ENCODE results near the gene CEP250.

Gene CEP250

DNA sequence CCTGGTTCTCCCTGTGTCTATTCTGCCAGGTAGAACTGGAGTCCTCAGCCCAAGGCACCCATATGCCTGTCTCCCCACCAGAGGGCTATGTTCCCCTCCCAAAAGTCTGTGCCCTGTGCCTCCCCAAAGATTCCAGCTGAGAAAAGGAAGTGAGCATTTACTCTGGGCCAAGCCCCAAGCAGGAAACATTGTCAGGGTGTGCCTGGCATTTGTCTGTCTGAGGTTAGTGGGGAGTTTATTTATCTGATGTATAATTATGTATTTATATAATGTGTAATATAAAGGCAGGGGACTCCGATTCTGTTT, 23.0 kb upstream of the CEP250 start:
- H3K27ac ChIP-seq, result no peak overlapping the region
- TF ChIP-seq, protein P1, sequence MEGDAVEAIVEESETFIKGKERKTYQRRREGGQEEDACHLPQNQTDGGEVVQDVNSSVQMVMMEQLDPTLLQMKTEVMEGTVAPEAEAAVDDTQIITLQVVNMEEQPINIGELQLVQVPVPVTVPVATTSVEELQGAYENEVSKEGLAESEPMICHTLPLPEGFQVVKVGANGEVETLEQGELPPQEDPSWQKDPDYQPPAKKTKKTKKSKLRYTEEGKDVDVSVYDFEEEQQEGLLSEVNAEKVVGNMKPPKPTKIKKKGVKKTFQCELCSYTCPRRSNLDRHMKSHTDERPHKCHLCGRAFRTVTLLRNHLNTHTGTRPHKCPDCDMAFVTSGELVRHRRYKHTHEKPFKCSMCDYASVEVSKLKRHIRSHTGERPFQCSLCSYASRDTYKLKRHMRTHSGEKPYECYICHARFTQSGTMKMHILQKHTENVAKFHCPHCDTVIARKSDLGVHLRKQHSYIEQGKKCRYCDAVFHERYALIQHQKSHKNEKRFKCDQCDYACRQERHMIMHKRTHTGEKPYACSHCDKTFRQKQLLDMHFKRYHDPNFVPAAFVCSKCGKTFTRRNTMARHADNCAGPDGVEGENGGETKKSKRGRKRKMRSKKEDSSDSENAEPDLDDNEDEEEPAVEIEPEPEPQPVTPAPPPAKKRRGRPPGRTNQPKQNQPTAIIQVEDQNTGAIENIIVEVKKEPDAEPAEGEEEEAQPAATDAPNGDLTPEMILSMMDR (IDR thresholded peaks at IDR 0.05), result no peak

- H3K27ac ChIP-seq, result no peak overlapping the region
Observed at GRCh38 chr20:35433337-35433736, 22.1 kb upstream of the CEP250 start.

DNA sequence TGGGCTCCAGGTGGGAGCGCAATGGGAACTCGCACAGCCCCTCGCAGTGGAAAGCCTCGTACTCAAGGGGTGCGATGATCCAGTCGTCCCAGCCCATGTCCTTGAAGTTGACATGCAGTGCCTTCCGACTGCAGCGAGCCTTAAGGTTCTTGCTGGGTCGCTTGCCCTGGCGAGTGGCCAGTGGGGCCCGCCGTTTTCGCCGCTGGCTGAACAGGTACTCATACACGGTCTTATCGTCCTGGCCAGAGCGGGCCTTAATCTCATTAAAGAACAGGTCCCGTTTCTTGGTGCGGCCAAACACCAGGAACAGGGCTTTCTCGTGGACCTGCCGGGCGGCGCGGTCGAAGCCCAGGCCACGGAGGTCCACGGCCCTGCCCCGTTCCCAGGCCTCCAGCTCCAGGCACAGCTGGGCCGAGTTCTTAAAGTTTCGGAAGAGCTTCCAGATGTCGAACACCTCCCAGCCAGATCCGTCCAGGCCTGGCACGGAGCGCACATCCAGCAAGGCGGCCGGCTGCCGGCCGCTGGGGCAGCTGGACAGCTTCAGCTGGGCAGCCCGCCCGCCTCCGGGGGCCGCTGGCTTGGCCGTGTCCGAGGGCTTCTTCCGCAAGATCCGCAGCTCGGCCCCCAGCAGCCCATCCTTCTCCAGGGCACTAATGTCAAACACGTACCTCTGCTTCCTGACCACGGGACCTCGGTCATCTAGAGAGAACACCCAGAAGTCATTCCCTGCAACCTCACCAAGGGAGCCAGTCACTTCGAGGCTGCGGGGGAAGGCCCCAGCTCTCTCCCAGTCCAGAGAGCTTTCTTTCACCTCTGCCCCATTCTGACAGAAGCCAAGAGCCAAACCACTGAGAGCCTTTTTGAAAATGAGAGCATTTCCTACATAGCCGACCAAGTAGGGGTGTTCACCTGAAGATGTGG, 21.1 kb upstream of the CEP250 start:
- TF ChIP-seq, protein P1 (IDR thresholded peaks at IDR 0.05), result no peak
- TF ChIP-seq ZFX (IDR thresholded peaks at IDR 0.05; ENCODE audit: borderline replicate concordance), result no peak
- no peak overlapping the region for H3K27ac ChIP-seq

More at GRCh38 chr20:35433337-35433736, 22.1 kb upstream of the CEP250 start:
- TF ChIP-seq, protein P1 (IDR thresholded peaks at IDR 0.05), result no peak
- TF ChIP-seq ZFX (IDR thresholded peaks at IDR 0.05; ENCODE audit: borderline replicate concordance), result no peak

DNA sequence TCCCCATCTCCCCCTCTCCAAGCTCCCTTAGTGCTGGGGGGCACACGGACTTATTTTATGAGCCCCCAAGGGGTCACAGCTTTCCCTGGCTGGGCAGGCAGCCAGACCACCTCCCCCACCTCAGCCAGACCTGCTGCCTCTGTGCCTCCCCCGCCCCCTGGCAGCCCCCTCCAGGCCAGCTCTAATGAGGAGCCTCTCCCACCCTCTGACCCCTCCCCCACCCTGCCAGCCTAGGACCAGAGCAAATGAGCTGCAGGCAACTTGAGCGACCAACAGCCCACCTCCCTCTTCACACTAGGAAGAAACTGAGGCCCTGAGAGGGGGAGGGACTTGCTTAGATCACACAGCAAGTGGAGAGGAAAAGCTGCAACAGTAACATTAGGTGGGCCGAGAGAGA, 19.2 kb upstream of the CEP250 start:
- no peak overlapping the region for H3K27ac ChIP-seq
- TF ChIP-seq, protein P1 (IDR thresholded peaks at IDR 0.05), result no peak

- no peak overlapping the region for H3K27ac ChIP-seq
- TF ChIP-seq ZFX (IDR thresholded peaks at IDR 0.05; ENCODE audit: borderline replicate concordance), result no peak
- TF ChIP-seq, protein P1 (IDR thresholded peaks at IDR 0.05), result no peak
Observed at GRCh38 chr20:35437599-35437998, 17.8 kb upstream of the CEP250 start.

GRCh38 chr20:35443003-35443402, 12.4 kb upstream of the CEP250 start:
- H3K27ac ChIP-seq, result no peak overlapping the region
- TF ChIP-seq, protein P1 (IDR thresholded peaks at IDR 0.05), result no peak
- no peak for TF ChIP-seq ZFX (IDR thresholded peaks at IDR 0.05; ENCODE audit: borderline replicate concordance)

GRCh38 chr20:35444226-35444625, 11.2 kb upstream of the CEP250 start:
- no peak overlapping the region for H3K27ac ChIP-seq
- TF ChIP-seq, protein P1 (IDR thresholded peaks at IDR 0.05), result no peak
- TF ChIP-seq ZFX (IDR thresholded peaks at IDR 0.05; ENCODE audit: borderline replicate concordance), result no peak

Measured in 22Rv1 (cell line).